Measurements from ENCODE around the gene CCNT2.
"Not testable (repeated sequence)": the region's sequence is repeated elsewhere in the genome, so short reads cannot be mapped to it uniquely, and the experiment has no call there.

The CCNT2 gene

DNA sequence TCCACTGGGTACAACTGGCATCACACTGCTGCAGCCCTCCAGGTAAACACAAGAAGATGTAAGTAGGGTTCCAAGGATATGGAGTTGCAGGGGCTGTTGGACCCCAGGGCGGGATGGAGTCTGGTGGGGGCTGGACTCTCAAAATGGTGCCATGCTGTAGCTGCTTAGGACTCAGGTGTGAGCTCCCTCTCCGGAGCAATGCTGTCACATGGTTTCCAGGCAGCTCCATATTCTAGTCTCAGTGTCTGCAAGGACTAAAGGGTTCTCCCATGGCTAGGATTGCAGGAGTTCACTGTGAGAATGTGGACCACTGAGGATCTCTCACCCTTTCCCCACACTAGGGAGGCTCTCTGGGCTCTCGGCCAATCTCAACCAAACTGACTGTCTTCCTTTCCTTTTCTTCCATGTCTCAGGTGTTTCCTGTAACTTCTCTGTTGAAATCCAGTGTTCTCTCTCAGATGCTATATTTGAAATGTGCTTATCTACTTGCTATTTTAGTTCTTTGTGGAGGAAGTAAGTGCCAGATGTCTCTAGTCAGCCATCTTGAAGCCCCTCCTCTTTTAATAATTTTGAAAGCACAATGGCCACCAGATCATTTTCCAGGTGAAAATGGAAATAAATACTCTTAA is 57.6 kb downstream of the CCNT2 start:
- DNase-seq, result peak; percentile 35

DNA sequence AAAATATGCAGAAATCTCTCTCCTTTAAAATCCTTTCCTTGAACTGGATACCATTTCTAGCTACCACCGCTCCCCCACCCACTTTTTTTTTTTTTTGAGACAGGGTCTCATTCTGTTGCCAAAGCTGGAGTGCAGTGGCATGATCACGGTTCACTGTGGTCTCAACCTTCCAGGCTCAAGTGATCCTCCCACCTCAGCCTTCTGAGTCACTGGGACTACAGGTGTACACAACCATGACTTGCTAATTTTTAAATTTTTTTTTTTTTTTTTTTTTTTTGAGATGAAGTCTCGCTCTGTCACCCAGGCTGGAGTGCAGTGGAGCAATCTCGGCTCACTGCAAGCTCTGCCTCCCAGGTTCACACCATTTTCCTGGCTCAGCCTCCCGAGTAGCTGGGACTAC is 58.5 kb downstream of the CCNT2 start:
- not testable (repeated sequence) for DNase-seq

DNA sequence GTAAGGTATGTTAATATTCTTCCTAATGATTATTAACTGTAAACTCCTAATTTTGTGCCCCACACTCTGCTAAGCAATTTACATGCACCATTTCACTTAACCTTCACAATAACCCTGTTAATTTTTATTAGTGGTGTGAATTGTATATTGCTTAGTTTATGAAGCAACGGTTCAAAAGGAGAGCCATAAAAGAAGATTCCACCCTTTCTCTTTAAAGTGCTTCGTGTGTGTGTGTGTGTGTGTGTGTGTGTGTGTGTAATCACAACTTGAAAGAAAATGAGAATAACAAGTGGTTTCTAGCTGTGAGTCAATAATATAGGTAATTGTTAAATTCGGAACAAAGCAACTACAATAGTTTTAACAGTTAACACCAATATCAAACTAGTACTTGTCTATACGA is 60.6 kb downstream of the CCNT2 start:
- DNase-seq, result no peak

DNA sequence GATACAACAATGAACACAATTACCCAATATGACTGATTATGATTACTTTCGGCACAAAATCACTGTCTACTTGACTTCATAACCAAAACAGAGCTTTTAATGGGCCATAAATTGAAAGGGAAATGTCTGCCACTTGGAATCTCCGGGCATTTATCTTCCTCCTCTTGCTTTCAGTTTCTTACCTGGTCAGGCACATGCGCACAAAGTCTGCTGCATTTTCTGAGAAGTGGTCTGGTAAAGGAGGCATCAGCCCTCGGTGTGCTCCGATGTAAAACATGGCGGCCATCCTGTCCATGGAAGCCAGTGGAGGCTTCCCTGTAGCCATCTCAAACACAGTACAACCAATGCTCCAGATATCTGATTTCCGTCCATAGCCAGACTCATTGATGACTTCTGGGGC is 62.0 kb downstream of the CCNT2 start:
- no peak for DNase-seq

DNA sequence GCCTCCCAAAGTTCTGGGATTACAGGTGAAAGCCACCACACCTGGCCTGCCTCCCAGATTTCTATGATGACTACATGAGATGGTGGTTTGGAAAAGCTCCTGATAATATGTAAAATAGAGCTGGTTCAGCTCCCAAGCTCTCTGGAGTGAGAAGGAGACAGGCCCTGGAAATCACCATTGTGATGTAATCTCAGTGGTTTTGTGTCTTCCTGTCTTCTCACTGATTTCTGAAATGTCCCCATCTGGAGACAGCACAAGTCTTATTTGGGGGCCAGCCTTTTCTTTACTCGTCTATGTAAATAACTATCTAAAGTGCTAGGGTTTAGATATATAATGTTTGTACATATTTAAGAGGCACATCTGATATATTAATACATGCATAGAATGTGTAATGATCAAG is 64.0 kb downstream of the CCNT2 start:
- peak; percentile 19 for DNase-seq

DNA sequence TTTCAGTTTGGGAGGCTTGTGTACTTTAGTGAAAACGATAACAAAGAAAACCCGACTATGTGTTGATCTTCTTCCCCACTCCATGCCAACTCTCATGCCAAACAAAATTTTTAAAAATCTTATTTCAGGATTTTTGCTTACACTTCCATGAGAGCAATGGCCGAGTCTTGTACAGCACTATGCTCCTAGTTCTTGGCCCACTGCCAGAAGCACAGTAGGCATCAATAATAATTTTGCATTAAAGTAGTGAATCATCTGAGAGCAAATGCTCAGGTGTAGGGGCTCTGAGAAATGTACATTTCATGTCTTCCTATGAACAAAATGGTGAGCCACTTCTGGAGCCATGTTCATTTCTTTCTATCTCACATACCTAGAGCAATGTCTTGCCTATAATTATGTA is 66.4 kb downstream of the CCNT2 start:
- DNase-seq, result no peak

DNA sequence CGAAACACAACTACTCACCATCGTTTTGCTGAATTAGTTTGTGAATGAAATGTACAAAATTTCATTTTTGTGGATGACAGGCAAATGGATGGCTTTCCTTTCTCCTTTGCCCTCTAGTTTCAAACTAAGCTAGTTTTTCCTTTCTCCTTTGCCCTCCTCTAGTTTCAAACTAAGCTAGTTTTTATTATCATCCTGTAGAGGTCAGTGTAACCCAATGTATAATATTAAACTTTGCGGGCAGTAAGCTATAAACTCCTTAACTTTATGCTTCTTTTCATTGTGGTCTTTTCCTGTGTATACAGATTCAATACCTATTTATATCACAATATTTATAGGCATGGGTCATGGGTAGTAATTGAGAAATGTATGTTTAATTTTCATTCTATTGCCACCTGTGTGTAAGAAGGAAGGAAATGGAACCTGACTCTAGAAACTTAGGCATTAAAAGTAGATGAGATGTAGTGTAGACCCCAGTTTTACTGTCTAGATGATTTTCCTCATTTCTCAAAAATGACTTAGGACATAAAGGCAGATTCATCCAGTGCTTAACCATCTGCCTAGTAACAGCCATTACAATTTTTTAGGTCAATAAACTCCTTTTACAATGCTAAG is 70.5 kb downstream of the CCNT2 start:
- DNase-seq, result peak; percentile 70

DNA sequence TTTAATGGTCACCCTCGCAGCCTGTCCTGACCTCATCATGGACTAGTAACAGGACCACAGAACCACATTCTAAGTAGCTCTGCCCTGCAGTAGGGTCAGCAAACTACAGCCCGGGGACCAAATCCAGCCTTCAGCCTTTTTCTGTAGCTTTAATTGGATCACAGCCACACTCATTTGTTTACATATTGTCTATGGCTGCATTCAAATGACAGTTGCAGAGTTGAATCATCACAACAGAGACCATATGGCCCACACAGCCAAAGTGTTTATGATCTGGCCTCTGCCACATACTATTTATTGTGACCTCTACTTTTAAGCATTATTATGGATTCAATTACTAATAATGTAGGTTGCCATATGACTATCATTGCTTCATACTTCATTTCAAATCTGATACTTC is 80.9 kb downstream of the CCNT2 start:
- DNase-seq, result no peak

DNA sequence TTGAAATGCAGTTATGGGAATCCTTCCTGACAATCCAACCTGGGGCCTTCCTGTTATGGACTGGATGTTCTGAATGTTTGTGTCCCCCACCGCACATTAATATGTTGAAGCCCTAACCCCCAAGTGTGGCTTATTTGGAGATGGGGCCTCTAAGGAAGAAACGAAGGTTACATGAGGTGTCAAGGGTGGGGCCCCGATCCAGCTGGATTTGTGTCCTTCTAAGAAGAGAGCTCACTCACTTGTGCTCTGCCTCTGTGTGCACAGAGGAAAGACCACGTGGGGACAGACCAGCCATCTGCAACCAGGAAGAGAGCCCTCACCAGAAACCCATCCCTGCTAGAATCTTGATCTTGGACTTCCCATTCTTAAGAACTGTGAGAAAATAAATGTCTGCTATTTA is 84.2 kb downstream of the CCNT2 start:
- DNase-seq, result no peak

DNA sequence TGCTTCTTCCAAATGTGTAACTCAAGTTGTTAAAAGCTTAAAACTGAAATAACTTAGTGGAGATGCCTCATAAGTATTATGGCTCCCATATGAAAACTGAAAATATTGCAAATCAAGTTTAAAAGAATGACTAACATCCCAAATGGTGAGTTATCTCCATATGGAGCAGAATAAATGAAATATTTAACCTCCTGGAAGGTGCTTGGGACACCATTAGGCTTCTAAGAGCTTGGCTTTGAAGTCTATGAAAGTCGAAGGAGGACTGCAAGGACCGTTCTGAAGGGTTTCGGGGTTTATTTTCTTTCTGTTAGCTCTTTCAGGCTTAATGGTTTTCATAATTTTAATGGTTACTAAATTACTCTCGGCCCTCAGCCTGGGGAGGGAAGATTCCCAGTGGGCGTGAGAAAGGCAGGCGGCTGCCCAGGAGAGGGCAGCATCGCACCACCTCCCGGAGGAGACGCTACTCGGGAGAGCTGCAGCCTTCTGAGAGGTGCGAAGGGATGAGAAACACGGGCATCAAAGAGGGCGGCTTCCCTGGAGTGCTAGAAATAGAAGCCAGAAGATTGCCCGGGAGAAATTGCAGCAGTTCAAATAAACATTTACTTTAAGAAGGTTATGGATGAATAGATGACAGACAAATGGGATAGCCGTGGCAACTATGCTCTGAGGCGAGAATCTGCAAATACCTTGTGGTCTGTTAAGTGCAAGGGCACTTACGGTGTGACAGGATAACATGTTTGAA is 85.6 kb downstream of the CCNT2 start:
- DNase-seq, result peak; percentile 82

DNA sequence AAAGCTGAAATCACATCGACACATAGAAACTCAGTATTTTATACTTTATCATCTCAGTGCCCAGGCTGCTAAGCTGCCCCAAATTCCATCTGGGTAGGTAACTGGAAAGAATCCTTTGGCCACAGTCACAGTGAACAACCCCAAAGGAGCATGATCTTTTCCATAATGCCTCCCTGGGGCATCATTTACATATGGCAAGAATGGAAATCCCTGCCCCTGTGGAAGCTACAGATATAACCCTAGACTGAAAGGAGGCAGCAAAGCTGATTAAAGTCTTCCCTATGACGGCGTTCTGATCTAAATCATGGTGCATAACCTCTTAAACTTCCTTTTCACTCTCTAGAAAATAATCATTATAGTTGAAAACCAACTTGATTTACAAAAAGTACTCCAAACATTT is 87.1 kb downstream of the CCNT2 start:
- DNase-seq, result no peak
